Measurements from ENCODE around the gene CCDC107.

GRCh38 chr9:35674025-35674361 is 15.9 kb downstream of the CCDC107 start:
- no peak for TF ChIP-seq ZNF169 (tag by site-specific recombination; IDR thresholded peaks at IDR 0.05)
- no peak for TF ChIP-seq KLF16 (tag by site-specific recombination; IDR thresholded peaks at IDR 0.05)
- TF ChIP-seq PRDM10 (tag by site-specific recombination; IDR thresholded peaks at IDR 0.05): no peak
- TF ChIP-seq, protein P1, sequence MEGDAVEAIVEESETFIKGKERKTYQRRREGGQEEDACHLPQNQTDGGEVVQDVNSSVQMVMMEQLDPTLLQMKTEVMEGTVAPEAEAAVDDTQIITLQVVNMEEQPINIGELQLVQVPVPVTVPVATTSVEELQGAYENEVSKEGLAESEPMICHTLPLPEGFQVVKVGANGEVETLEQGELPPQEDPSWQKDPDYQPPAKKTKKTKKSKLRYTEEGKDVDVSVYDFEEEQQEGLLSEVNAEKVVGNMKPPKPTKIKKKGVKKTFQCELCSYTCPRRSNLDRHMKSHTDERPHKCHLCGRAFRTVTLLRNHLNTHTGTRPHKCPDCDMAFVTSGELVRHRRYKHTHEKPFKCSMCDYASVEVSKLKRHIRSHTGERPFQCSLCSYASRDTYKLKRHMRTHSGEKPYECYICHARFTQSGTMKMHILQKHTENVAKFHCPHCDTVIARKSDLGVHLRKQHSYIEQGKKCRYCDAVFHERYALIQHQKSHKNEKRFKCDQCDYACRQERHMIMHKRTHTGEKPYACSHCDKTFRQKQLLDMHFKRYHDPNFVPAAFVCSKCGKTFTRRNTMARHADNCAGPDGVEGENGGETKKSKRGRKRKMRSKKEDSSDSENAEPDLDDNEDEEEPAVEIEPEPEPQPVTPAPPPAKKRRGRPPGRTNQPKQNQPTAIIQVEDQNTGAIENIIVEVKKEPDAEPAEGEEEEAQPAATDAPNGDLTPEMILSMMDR (tag by site-specific recombination; IDR thresholded peaks at IDR 0.05): no peak
- TF ChIP-seq PRDM6 (tag by site-specific recombination; IDR thresholded peaks at IDR 0.05): no peak
- no peak for TF ChIP-seq ZNF138 (tag by site-specific recombination; IDR thresholded peaks at IDR 0.05; ENCODE audit: borderline replicate concordance)
- no peak for TF ChIP-seq ZNF830 (tag by site-specific recombination; IDR thresholded peaks at IDR 0.05; ENCODE audit: low read depth)
- TF ChIP-seq HOXA7 (CRISPR knock-in tag; IDR thresholded peaks at IDR 0.05; ENCODE audit: borderline replicate concordance): no peak
- no peak for TF ChIP-seq ZNF184 (tag by site-specific recombination; IDR thresholded peaks at IDR 0.05)

Measured in HEK293 (cell line).